Thyroid gland (tissue), 4 donors: ENCODE results near the gene ARRDC4. TPM values are rescaled to one million over a fixed set of nuclear protein-coding genes. Genes with fewer than 3 reads are reported as not detected.

ENCODE experiments used
- DNase-seq, 2 donors: peaks; one replicate each; pipeline ENCODE4 v3.0.0-alpha.2; 2019
- H3K27ac ChIP-seq, 3 donors: fragments of 200-600 bp; sonication (generic); 1 replicate in 2 of 3; 2 replicates in 1 of 3; pipeline ENCODE4 v1.5.1; 2016 to 2019; ENCODE audit warnings: mild to moderate bottlenecking in 1 of 3, moderate library complexity in 1 of 3
- H3K27me3 ChIP-seq: fragments of 200-600 bp; sonication (generic); one replicate; pipeline ENCODE4 v1.5.1; 2019
- H3K36me3 ChIP-seq, 2 donors: fragments of 200-600 bp; sonication (generic); one replicate each; pipeline ENCODE4 v1.5.1; 2016 to 2019
- H3K4me1 ChIP-seq, 2 donors: fragments of 200-600 bp; sonication (generic); one replicate each; pipeline ENCODE4 v1.5.1; 2017 to 2019
- H3K4me3 ChIP-seq, 3 donors: fragments of 200-600 bp; sonication (generic); replicated peaks in 1 of 3; 1 replicate in 2 of 3; 2 replicates in 1 of 3; pipeline ENCODE4 v1.5.1; 2016; ENCODE audit warnings: mild to moderate bottlenecking in 1 of 3
- H3K9me3 ChIP-seq: fragments of 200-600 bp; sonication (generic); one replicate; pipeline ENCODE4 v1.5.1; 2017
- POLR2A ChIP-seq, 2 donors: fragments of 450-650 bp; IDR thresholded peaks; one replicate each; pipeline ENCODE4 v1.6.1; 2017; ENCODE audit warnings: antibody characterized with exemption in 2 of 2, mild to moderate bottlenecking in 2 of 2, moderate library complexity in 1 of 2
- WGBS, 2 donors: methylation state at CpG; one replicate each; pipeline ENCODE4 v1.1.5; 2017; 5-methylcytosine and 5-hydroxymethylcytosine counted together
- intact Hi-C: fragments of 100-400 bp; cut with DNase I; formaldehyde crosslinking; loops from one replicate; pipeline ENCODE4 v1.15.1; 2023
- total RNA-seq, 4 donors: library from RNA; depleted of rRNA; stranded (reverse); fragments of >200 nt; gene quantifications; one replicate each; pipeline ENCODE4 v1.2.3, GENCODE V29; 2016
- TF ChIP-seq, protein P1 (sequence below), 6 experiments: fragments of 200-600 bp in 3 of 6; fragments of 450-650 bp in 3 of 6; sonication (generic) in 3 of 6; IDR thresholded peaks; one replicate each; pipeline ENCODE4 v1.5.1; 2016 to 2019; ENCODE audit warnings: antibody characterized with exemption in 6 of 6, mild to moderate bottlenecking in 2 of 6, inconsistent platforms in 1 of 6, moderate library complexity in 1 of 6

The ARRDC4 gene
- total RNA-seq, 4 donors from 2014 or later: 32.1 to 81.7 (median 45.1) TPM

DNA sequence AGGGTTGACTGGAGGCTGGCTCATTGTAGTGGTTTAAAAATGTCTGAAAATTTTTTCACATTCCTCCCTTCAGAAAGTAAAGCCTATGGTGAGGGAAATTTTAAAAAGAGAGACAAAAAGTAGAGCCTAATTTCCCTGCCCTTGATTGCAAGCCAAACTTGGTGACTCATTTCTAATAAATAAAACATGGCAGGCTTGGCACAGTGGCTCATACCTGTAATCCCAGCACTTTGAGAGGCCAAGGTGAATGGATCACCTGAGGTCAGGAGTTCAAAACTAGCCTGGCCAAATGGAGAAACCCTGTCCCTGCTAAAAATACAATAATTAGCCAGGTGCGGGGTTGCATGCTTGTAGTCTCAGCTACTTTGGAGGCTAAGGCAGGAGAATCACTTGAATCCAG, 18.9 kb upstream of the ARRDC4 start:
- intact Hi-C loops: no loop called here
- H3K4me1 ChIP-seq: no peaks in the 10 kb centered on the region
- 81 to 86% methylated on average over 1 of the region's 1 CpG for WGBS, 2 donors

DNA sequence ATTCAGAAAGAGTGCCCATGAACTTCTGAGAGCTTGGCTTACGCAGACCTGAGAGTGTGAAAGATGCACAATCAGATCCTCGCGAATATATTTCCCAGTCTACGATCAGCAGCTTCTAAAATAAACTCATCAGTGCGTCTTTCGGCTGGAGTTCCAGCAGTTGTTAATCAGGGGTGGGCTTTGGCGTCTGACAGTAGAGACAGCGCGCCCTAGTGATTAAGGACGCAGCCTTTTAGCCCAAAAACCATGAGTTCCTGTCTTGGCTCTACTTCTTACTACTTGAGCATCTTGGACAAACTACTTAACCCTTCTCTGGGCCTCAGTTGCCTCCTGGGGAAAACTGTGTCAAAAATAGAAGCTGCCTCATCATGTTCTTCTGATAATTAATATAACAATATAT, 15.8 kb upstream of the ARRDC4 start:
- no peak for TF ChIP-seq POLR2A (IDR thresholded peaks at IDR 0.05)
- TF ChIP-seq, protein P1, sequence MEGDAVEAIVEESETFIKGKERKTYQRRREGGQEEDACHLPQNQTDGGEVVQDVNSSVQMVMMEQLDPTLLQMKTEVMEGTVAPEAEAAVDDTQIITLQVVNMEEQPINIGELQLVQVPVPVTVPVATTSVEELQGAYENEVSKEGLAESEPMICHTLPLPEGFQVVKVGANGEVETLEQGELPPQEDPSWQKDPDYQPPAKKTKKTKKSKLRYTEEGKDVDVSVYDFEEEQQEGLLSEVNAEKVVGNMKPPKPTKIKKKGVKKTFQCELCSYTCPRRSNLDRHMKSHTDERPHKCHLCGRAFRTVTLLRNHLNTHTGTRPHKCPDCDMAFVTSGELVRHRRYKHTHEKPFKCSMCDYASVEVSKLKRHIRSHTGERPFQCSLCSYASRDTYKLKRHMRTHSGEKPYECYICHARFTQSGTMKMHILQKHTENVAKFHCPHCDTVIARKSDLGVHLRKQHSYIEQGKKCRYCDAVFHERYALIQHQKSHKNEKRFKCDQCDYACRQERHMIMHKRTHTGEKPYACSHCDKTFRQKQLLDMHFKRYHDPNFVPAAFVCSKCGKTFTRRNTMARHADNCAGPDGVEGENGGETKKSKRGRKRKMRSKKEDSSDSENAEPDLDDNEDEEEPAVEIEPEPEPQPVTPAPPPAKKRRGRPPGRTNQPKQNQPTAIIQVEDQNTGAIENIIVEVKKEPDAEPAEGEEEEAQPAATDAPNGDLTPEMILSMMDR (IDR thresholded peaks at IDR 0.05): no peak
- Histone ChIP-seq H3K36me3 (no peaks in the 10 kb centered on the region), H3K4me3 (no peak overlapping the region), H3K27me3 (no peaks in the 10 kb centered on the region), H3K9me3 (no peaks in the 10 kb centered on the region), H3K27ac (no peak overlapping the region), H3K4me1 (no peaks in the 10 kb centered on the region)
- 53 to 61% methylated on average over 10 of the region's 10 CpGs for WGBS, 2 donors
- intact Hi-C loops: no loop called here
- DNase-seq: no peak

More for the DNA sequence above, 18.9 kb upstream of the ARRDC4 start:
- no peak overlapping the region for H3K27ac ChIP-seq
- no peaks in the 10 kb centered on the region for H3K27me3 ChIP-seq
- no peak for DNase-seq
- no peaks in the 10 kb centered on the region for H3K9me3 ChIP-seq
- TF ChIP-seq POLR2A (IDR thresholded peaks at IDR 0.05): no peak
- TF ChIP-seq, protein P1 (IDR thresholded peaks at IDR 0.05): no peak
- no peak overlapping the region for H3K4me3 ChIP-seq
- H3K36me3 ChIP-seq: no peaks in the 10 kb centered on the region

GRCh38 chr15:97947465-97948260, 12.8 kb upstream of the ARRDC4 start:
- 92 to 94% methylated on average over 14 of the region's 14 CpGs for WGBS, 2 donors
- no peak for DNase-seq
- H3K9me3 ChIP-seq: no peaks in the 10 kb centered on the region
- H3K4me3 ChIP-seq: no peak overlapping the region
- intact Hi-C loops: no loop called here
- no peaks in the 10 kb centered on the region for H3K4me1 ChIP-seq
- H3K27me3 ChIP-seq: no peaks in the 10 kb centered on the region
- no peak overlapping the region for H3K27ac ChIP-seq
- TF ChIP-seq POLR2A (IDR thresholded peaks at IDR 0.05): no peak
- TF ChIP-seq, protein P1 (IDR thresholded peaks at IDR 0.05): no peak
- H3K36me3 ChIP-seq: no peaks in the 10 kb centered on the region

- no peak overlapping the region for H3K27ac ChIP-seq
- intact Hi-C loops: no loop called here
- no peaks in the 10 kb centered on the region for H3K9me3 ChIP-seq
- no peak overlapping the region for H3K4me3 ChIP-seq
- no peaks in the 10 kb centered on the region for H3K27me3 ChIP-seq
- no peak for TF ChIP-seq POLR2A (IDR thresholded peaks at IDR 0.05)
- TF ChIP-seq, protein P1 (IDR thresholded peaks at IDR 0.05): no peak
- 79 to 83% methylated on average over 6 of the region's 6 CpGs for WGBS, 2 donors
- H3K36me3 ChIP-seq: no peaks in the 10 kb centered on the region
- H3K4me1 ChIP-seq: no peaks in the 10 kb centered on the region
- no peak for DNase-seq
Measured at GRCh38 chr15:97953254-97953653, 7.2 kb upstream of the ARRDC4 start.

- Histone ChIP-seq H3K4me1 (no peaks in the 10 kb centered on the region), H3K36me3 (no peaks in the 10 kb centered on the region), H3K27ac (no peak overlapping the region), H3K4me3 (no peak overlapping the region), H3K9me3 (no peaks in the 10 kb centered on the region), H3K27me3 (no peaks in the 10 kb centered on the region)
- 91 to 93% methylated on average over 8 of the region's 8 CpGs for WGBS, 2 donors
- no peak for TF ChIP-seq POLR2A (IDR thresholded peaks at IDR 0.05)
- TF ChIP-seq, protein P1 (IDR thresholded peaks at IDR 0.05): no peak
- DNase-seq: no peak
- intact Hi-C loops: no loop called here
Measured at GRCh38 chr15:97953748-97954147, 6.8 kb upstream of the ARRDC4 start.
